ENCODE data around the gene LIME1. TPM values are rescaled to one million over a fixed set of nuclear protein-coding genes. Genes with fewer than 3 reads are reported as not detected.
A peak's percentile ranks its signal among the peaks of the same experiment; 100 is the strongest.
"Not testable (repeated sequence)": the region's sequence is repeated elsewhere in the genome, so short reads cannot be mapped to it uniquely, and the experiment has no call there.

The LIME1 gene
- total and polyA plus RNA-seq, 5 donors from 2014 or later: 237 to 547 (median 403) TPM

- Mint-ChIP-seq H3K36me3 (no peaks in the 10 kb centered on the region), H3K4me3 (no peak overlapping the region), H3K9me3 (peaks cover 0 to 1% (median 0%) of the 10 kb centered on the region in 7 donors), H3K27ac (no peak overlapping the region), H3K4me1 (peaks cover 0 to 8% (median under 1%) of the 10 kb centered on the region in 4 donors), H3K27me3 (no peaks in the 10 kb centered on the region)
- Histone ChIP-seq H3K9me3 (ENCODE audit: control insufficient read depth in 2 of 2, low read length in 2 of 2) (no peaks in the 10 kb centered on the region), H3K36me3 (ENCODE audit: control insufficient read depth, insufficient read depth, low read length) (no peaks in the 10 kb centered on the region), H3K4me1 (ENCODE audit: control insufficient read depth, insufficient read depth, low read length, poor library complexity, severe bottlenecking) (no peaks in the 10 kb centered on the region), H3K4me3 (ENCODE audit: low read depth, low read length) (no peak overlapping the region), H3K27me3 (ENCODE audit: control insufficient read depth, insufficient read depth, low read length) (no peaks in the 10 kb centered on the region), H3K27ac (ENCODE audit: insufficient read depth, low read length, poor library complexity, severe bottlenecking) (no peak overlapping the region)
- ATAC-seq (ENCODE audit: low read depth in 2 of 2): no peak
- DNase-seq: no peak
Observed at GRCh38 chr20:63774306-63774705, 37.8 kb downstream of the LIME1 start.

DNA sequence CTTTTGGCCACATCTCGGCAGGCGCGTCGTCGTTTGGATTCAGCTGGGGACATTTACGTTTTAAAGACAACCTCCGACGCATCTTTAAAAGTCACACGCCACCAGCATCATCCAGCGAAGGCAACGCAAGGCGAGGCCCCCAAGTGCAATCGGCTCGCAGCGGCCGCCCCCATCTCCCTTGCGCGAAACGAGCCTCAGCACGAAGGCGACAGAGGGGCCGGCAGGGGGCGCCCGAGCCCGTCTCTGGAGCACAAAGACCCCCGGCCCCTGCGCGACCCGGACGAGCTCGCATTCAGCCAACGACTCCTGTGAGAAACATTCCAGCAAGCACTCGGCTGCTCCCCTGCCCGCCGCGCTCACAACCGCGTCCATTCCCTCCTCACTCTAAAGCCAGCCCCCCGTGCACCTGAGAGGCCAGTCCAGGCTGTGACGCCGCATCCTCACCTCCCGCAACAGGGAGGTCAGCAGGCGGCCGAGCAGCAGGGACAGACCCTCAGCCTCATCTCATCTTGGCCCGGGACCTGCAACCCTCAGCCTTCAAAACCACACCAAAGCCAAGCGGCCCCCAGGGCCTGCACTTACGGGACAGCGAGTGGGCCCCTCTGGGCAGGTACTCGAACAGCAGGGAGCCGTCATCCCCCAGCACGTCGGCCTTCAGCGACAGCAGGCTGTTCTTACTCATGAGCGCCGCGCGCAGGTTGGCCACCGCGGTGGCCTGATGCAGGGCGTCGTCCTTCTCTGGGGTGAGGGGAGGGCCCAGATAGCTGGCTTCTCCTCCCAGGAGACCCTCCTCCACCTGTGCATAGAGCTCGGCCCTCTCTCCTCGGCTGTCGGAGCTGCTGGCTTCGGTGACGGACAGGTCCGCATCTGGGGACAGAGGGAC is 38.9 kb downstream of the LIME1 start:
- H3K27me3 ChIP-seq (ENCODE audit: control insufficient read depth, insufficient read depth, low read length): no peaks in the 10 kb centered on the region
- H3K4me3 ChIP-seq (ENCODE audit: low read depth, low read length): no peak overlapping the region
- Mint-ChIP-seq H3K9me3 (peaks cover 0 to 1% (median 0%) of the 10 kb centered on the region in 7 donors), H3K36me3 (no peaks in the 10 kb centered on the region), H3K4me1 (peaks cover 0 to 8% (median under 1%) of the 10 kb centered on the region in 4 donors), H3K4me3 (peak overlapping the region in 2 of 4 donors; percentile 13 to 32), H3K27me3 (no peaks in the 10 kb centered on the region), H3K27ac (no peak overlapping the region)
- no peak overlapping the region for H3K27ac ChIP-seq (ENCODE audit: insufficient read depth, low read length, poor library complexity, severe bottlenecking)
- ATAC-seq (ENCODE audit: low read depth in 2 of 2) (no peak), DNase-seq (peak in 1 of 3 donors; percentile 15)
- H3K4me1 ChIP-seq (ENCODE audit: control insufficient read depth, insufficient read depth, low read length, poor library complexity, severe bottlenecking): no peaks in the 10 kb centered on the region
- no peaks in the 10 kb centered on the region for H3K9me3 ChIP-seq (ENCODE audit: control insufficient read depth in 2 of 2, low read length in 2 of 2)
- no peaks in the 10 kb centered on the region for H3K36me3 ChIP-seq (ENCODE audit: control insufficient read depth, insufficient read depth, low read length)

- ATAC-seq (ENCODE audit: low read depth in 2 of 2); H3K4me3 Mint-ChIP-seq; H3K27ac ChIP-seq (ENCODE audit: insufficient read depth, low read length, poor library complexity, severe bottlenecking); H3K9me3 Mint-ChIP-seq; H3K9me3 ChIP-seq (ENCODE audit: control insufficient read depth in 2 of 2, low read length in 2 of 2); H3K36me3 Mint-ChIP-seq; H3K4me1 ChIP-seq (ENCODE audit: control insufficient read depth, insufficient read depth, low read length, poor library complexity, severe bottlenecking); H3K27me3 Mint-ChIP-seq; H3K27ac Mint-ChIP-seq; H3K4me3 ChIP-seq (ENCODE audit: low read depth, low read length); H3K27me3 ChIP-seq (ENCODE audit: control insufficient read depth, insufficient read depth, low read length); H3K36me3 ChIP-seq (ENCODE audit: control insufficient read depth, insufficient read depth, low read length); DNase-seq: not testable (repeated sequence)
- H3K4me1 Mint-ChIP-seq: peaks cover 0 to 11% (median 4%) of the 10 kb centered on the region in 4 donors
Observed at GRCh38 chr20:63776875-63777274, 40.4 kb downstream of the LIME1 start.

DNA sequence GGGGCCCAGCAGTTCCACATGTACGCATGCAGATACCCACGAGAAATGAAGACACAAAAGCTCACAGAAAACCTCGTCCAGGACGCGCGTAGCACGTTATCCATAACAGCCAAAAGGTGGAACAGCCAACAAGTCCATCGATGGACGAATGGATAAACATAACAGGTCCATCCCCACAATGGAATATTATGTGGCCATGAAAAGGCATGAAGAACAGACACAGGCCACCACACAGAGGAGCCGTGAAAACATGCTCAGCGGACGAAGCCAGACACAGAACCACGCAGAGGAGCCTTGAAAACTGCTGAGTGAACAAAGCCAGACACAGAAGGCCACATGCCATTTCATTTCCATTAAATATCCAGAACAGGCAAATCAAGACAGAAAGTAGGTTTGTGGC is 41.1 kb downstream of the LIME1 start:
- Mint-ChIP-seq H3K9me3 (peaks cover 0 to 1% (median 0%) of the 10 kb centered on the region in 7 donors), H3K36me3 (no peaks in the 10 kb centered on the region), H3K4me1 (peaks cover 0 to 16% (median 6%) of the 10 kb centered on the region in 4 donors), H3K4me3 (no peak overlapping the region), H3K27ac (no peak overlapping the region), H3K27me3 (no peaks in the 10 kb centered on the region)
- Histone ChIP-seq H3K4me3 (ENCODE audit: low read depth, low read length) (no peak overlapping the region), H3K4me1 (ENCODE audit: control insufficient read depth, insufficient read depth, low read length, poor library complexity, severe bottlenecking) (no peaks in the 10 kb centered on the region), H3K27me3 (ENCODE audit: control insufficient read depth, insufficient read depth, low read length) (no peaks in the 10 kb centered on the region), H3K36me3 (ENCODE audit: control insufficient read depth, insufficient read depth, low read length) (no peaks in the 10 kb centered on the region), H3K9me3 (ENCODE audit: control insufficient read depth in 2 of 2, low read length in 2 of 2) (no peaks in the 10 kb centered on the region), H3K27ac (ENCODE audit: insufficient read depth, low read length, poor library complexity, severe bottlenecking) (no peak overlapping the region)
- ATAC-seq (ENCODE audit: low read depth in 2 of 2): no peak
- DNase-seq: no peak

DNA sequence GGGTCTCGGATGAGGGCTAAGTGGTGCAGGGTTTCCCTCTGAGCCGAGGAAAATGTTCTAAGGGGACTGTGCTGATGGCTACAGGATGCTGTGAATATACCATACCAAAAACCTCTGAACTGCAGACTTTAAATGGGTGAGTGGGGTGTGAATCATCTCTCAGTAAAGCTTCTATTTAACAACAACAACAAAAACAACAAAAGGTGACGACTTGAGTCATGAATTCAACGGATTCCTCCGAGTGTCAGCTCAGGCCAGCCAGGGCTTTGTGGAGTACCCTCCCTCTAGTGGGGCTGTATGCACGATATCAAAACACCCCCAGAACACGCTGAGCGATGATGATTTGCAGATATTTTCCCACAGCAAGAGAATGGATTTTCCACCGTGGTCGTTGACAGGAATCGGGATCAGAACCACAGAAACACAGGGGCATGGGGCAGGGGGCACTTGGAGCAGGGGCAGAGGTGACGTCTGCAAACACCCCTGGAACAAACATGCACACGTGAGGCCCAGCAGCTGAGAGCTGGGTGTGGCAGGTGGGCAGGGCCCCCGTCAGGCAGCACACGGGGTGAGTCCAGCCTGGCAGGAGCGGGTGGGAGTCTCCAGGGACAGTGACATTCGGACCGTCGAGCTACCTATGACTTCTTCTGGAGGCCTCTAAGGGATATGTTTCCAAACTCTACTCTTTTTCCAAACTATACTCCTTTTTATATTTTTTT is 41.7 kb downstream of the LIME1 start:
- no peak overlapping the region for H3K4me3 ChIP-seq (ENCODE audit: low read depth, low read length)
- H3K4me1 ChIP-seq (ENCODE audit: control insufficient read depth, insufficient read depth, low read length, poor library complexity, severe bottlenecking): no peaks in the 10 kb centered on the region
- peaks cover 0 to 16% (median 6%) of the 10 kb centered on the region in 4 donors for H3K4me1 Mint-ChIP-seq
- peak overlapping the region in 1 of 3 donors; percentile 32 for H3K27ac Mint-ChIP-seq
- H3K36me3 Mint-ChIP-seq: no peaks in the 10 kb centered on the region
- H3K27me3 Mint-ChIP-seq: no peaks in the 10 kb centered on the region
- DNase-seq (no peak), ATAC-seq (ENCODE audit: low read depth in 2 of 2) (no peak)
- peaks cover 0 to 1% (median 0%) of the 10 kb centered on the region in 7 donors for H3K9me3 Mint-ChIP-seq
- no peaks in the 10 kb centered on the region for H3K9me3 ChIP-seq (ENCODE audit: control insufficient read depth in 2 of 2, low read length in 2 of 2)
- no peaks in the 10 kb centered on the region for H3K27me3 ChIP-seq (ENCODE audit: control insufficient read depth, insufficient read depth, low read length)
- H3K27ac ChIP-seq (ENCODE audit: insufficient read depth, low read length, poor library complexity, severe bottlenecking): no peak overlapping the region
- H3K36me3 ChIP-seq (ENCODE audit: control insufficient read depth, insufficient read depth, low read length): no peaks in the 10 kb centered on the region
- H3K4me3 Mint-ChIP-seq: no peak overlapping the region

DNA sequence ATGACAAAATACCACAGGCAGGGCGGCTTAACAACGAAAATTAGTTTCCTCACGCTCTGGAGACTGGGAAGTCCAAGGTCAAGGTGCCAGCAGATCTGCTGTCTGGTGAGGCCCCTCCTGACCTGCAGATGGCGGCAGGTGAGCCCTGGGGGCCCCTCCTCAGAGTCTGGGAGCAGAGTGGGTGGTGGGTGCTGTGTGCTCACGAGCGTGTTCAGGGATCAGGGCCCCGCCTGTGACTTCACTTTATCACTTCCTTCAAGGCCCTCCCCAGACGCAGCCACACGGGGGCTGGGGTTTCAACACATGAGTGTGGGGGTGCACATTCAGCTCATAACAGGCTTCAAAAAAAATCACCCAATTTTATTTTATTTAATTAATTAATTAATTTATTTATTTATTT is 42.4 kb downstream of the LIME1 start:
- Mint-ChIP-seq H3K4me3 (no peak overlapping the region), H3K27me3 (no peaks in the 10 kb centered on the region), H3K27ac (no peak overlapping the region), H3K4me1 (peaks cover 0 to 16% (median 6%) of the 10 kb centered on the region in 4 donors), H3K9me3 (peaks cover 0 to 1% (median 0%) of the 10 kb centered on the region in 7 donors), H3K36me3 (no peaks in the 10 kb centered on the region)
- no peak for ATAC-seq (ENCODE audit: low read depth in 2 of 2)
- H3K27me3 ChIP-seq (ENCODE audit: control insufficient read depth, insufficient read depth, low read length): no peaks in the 10 kb centered on the region
- no peak for DNase-seq
- H3K36me3 ChIP-seq (ENCODE audit: control insufficient read depth, insufficient read depth, low read length): no peaks in the 10 kb centered on the region
- H3K9me3 ChIP-seq (ENCODE audit: control insufficient read depth in 2 of 2, low read length in 2 of 2): no peaks in the 10 kb centered on the region
- no peak overlapping the region for H3K4me3 ChIP-seq (ENCODE audit: low read depth, low read length)
- H3K27ac ChIP-seq (ENCODE audit: insufficient read depth, low read length, poor library complexity, severe bottlenecking): no peak overlapping the region
- H3K4me1 ChIP-seq (ENCODE audit: control insufficient read depth, insufficient read depth, low read length, poor library complexity, severe bottlenecking): no peaks in the 10 kb centered on the region

DNA sequence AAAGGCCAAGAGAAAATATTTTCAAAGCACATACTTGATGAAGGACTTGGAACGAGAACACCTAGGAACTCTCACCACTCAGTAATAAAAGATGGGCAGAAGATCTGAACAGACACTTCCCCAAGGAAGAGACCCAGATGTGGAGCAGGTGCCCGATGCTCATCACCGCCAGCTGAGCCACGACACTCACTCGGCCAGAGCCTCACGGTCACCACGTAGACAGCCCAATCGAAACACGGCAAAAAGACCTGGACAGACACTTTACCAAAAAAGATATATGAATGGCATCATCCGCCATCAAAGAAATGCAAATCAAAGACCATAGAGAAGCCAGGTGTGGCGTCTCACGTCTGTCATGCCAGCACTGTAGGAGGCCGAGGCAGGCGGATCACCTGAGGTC is 44.7 kb downstream of the LIME1 start:
- Mint-ChIP-seq H3K27ac (peak overlapping the region in 1 of 3 donors; percentile 81), H3K4me3 (peak overlapping the region in 1 of 4 donors; percentile 76), H3K27me3 (peaks cover 4% of the 10 kb centered on the region)

More for the DNA sequence above, 44.7 kb downstream of the LIME1 start:
- Histone ChIP-seq H3K9me3 (ENCODE audit: control insufficient read depth in 2 of 2, low read length in 2 of 2) (no peaks in the 10 kb centered on the region), H3K36me3 (ENCODE audit: control insufficient read depth, insufficient read depth, low read length) (no peaks in the 10 kb centered on the region), H3K27ac (ENCODE audit: insufficient read depth, low read length, poor library complexity, severe bottlenecking) (no peak overlapping the region), H3K4me1 (ENCODE audit: control insufficient read depth, insufficient read depth, low read length, poor library complexity, severe bottlenecking) (peaks cover 3% of the 10 kb centered on the region), H3K4me3 (ENCODE audit: low read depth, low read length) (no peak overlapping the region), H3K27me3 (ENCODE audit: control insufficient read depth, insufficient read depth, low read length) (no peaks in the 10 kb centered on the region)
- ATAC-seq (ENCODE audit: low read depth in 2 of 2) (no peak), DNase-seq (no peak)
- Mint-ChIP-seq H3K4me1 (peaks cover 0 to 10% (median 6%) of the 10 kb centered on the region in 4 donors), H3K36me3 (no peaks in the 10 kb centered on the region), H3K9me3 (peaks cover 0 to 1% (median 0%) of the 10 kb centered on the region in 7 donors)
